Measurements from ENCODE around the gene REL. TPM values are rescaled to one million over a fixed set of nuclear protein-coding genes. Genes with fewer than 3 reads are reported as not detected.

REL gene
- total RNA-seq, 1 experiment from 2014 or later, result 7.3 TPM

GRCh38 chr2:60906395-60906794, 25.0 kb downstream of the REL start:
- no peaks in the 10 kb centered on the region for H3K79me2 ChIP-seq (ENCODE audit: low read length)
- H3K4me2 ChIP-seq (ENCODE audit: low read length), result no peak overlapping the region
- TF ChIP-seq EZH2 (IDR thresholded peaks at IDR 0.05; ENCODE audit: low read length, unreplicated experiment) (no peak), EZH2phosphoT487 (IDR thresholded peaks at IDR 0.05; ENCODE audit: borderline replicate concordance, low read length) (no peak), CTCF (conservative IDR thresholded peaks at IDR 0.05; ENCODE audit: low read depth, low read length) (no peak)
- no peaks in the 10 kb centered on the region for H3K9me2 ChIP-seq (replicated peaks; ENCODE audit: low read length)
- DNase-seq, result no peak
- H3K27ac ChIP-seq (ENCODE audit: low read length), result no peak overlapping the region
- 0 out of 2 replicates have a peak, but pooled peaks cover 5% of the 10 kb centered on the region for H3K36me3 ChIP-seq (ENCODE audit: low read depth, low read length)
- intact Hi-C loops (cut with micrococcal nuclease), result no loop called here
- H3K27me3 ChIP-seq (ENCODE audit: low read length), result no peaks in the 10 kb centered on the region
- no peaks in the 10 kb centered on the region for H3F3A ChIP-seq (ENCODE audit: low read length, unreplicated experiment)
- CTCF ChIA-PET, result no interaction called here
- no peak for ATAC-seq
- H2AFZ ChIP-seq (ENCODE audit: low read length), result no peak overlapping the region
- no peaks in the 10 kb centered on the region for H4K20me1 ChIP-seq (ENCODE audit: low read length)
- no peaks in the 10 kb centered on the region for H3K4me1 ChIP-seq (ENCODE audit: insufficient read depth, low read length)
- no TSS peak for BruUV-seq (replicated peaks)
- H3K9me3 ChIP-seq (ENCODE audit: low read length), result no peaks in the 10 kb centered on the region
- POLR2A ChIA-PET (ENCODE audit: unreplicated experiment), result no interaction called here
- no peak overlapping the region for H3K4me3 ChIP-seq (ENCODE audit: low read length)
- H3K9ac ChIP-seq (ENCODE audit: low read length), result no peak overlapping the region

GRCh38 chr2:60907329-60907728, 26.0 kb downstream of the REL start:
- no peaks in the 10 kb centered on the region for H3K9me3 ChIP-seq (ENCODE audit: low read length)
- H3K4me2 ChIP-seq (ENCODE audit: low read length), result no peak overlapping the region
- no peak overlapping the region for H2AFZ ChIP-seq (ENCODE audit: low read length)
- ChIA-PET CTCF (no interaction called here), POLR2A (ENCODE audit: unreplicated experiment) (no interaction called here)
- no peak overlapping the region for H3K27ac ChIP-seq (ENCODE audit: low read length)
- H3K9me2 ChIP-seq (replicated peaks; ENCODE audit: low read length), result no peaks in the 10 kb centered on the region
- no peak for ATAC-seq
- no TSS peak for BruUV-seq (replicated peaks)
- H4K20me1 ChIP-seq (ENCODE audit: low read length), result no peaks in the 10 kb centered on the region
- H3K79me2 ChIP-seq (ENCODE audit: low read length), result no peaks in the 10 kb centered on the region
- no peak for DNase-seq
- TF ChIP-seq EZH2phosphoT487 (IDR thresholded peaks at IDR 0.05; ENCODE audit: borderline replicate concordance, low read length) (no peak), CTCF (conservative IDR thresholded peaks at IDR 0.05; ENCODE audit: low read depth, low read length) (no peak), EZH2 (IDR thresholded peaks at IDR 0.05; ENCODE audit: low read length, unreplicated experiment) (no peak)
- no peaks in the 10 kb centered on the region for H3K4me1 ChIP-seq (ENCODE audit: insufficient read depth, low read length)
- no peak overlapping the region for H3K9ac ChIP-seq (ENCODE audit: low read length)
- no peaks in the 10 kb centered on the region for H3K27me3 ChIP-seq (ENCODE audit: low read length)
- H3F3A ChIP-seq (ENCODE audit: low read length, unreplicated experiment), result no peaks in the 10 kb centered on the region
- no peak overlapping the region for H3K4me3 ChIP-seq (ENCODE audit: low read length)
- 0 out of 2 replicates have a peak, but pooled peaks cover 5% of the 10 kb centered on the region for H3K36me3 ChIP-seq (ENCODE audit: low read depth, low read length)
- intact Hi-C loops (cut with micrococcal nuclease), result no loop called here

GRCh38 chr2:60925994-60926740, 44.8 kb downstream of the REL start:
- TF ChIP-seq CTCF (conservative IDR thresholded peaks at IDR 0.05; ENCODE audit: low read depth, low read length) (no peak), EZH2 (IDR thresholded peaks at IDR 0.05; ENCODE audit: low read length, unreplicated experiment) (no peak), EZH2phosphoT487 (IDR thresholded peaks at IDR 0.05; ENCODE audit: borderline replicate concordance, low read length) (no peak)
- Histone ChIP-seq H3K4me3 (ENCODE audit: low read length) (no peak overlapping the region), H4K20me1 (ENCODE audit: low read length) (no peaks in the 10 kb centered on the region), H3K27ac (ENCODE audit: low read length) (no peak overlapping the region), H3F3A (ENCODE audit: low read length, unreplicated experiment) (no peaks in the 10 kb centered on the region), H3K36me3 (ENCODE audit: low read depth, low read length) (peaks cover 16% of the 10 kb centered on the region), H3K4me1 (ENCODE audit: insufficient read depth, low read length) (peaks cover 9% of the 10 kb centered on the region), H3K4me2 (ENCODE audit: low read length) (no peak overlapping the region), H3K9ac (ENCODE audit: low read length) (no peak overlapping the region), H3K27me3 (ENCODE audit: low read length) (no peaks in the 10 kb centered on the region), H2AFZ (ENCODE audit: low read length) (no peak overlapping the region), H3K9me2 (replicated peaks; ENCODE audit: low read length) (no peaks in the 10 kb centered on the region), H3K9me3 (ENCODE audit: low read length) (no peaks in the 10 kb centered on the region), H3K79me2 (ENCODE audit: low read length) (no peaks in the 10 kb centered on the region)
- CTCF ChIA-PET, result no interaction called here
- no TSS peak for BruUV-seq (replicated peaks)
- POLR2A ChIA-PET (ENCODE audit: unreplicated experiment), result no interaction called here
- peak; percentile 98 for ATAC-seq
- intact Hi-C loops (cut with micrococcal nuclease), result no loop called here
- DNase-seq, result peak; percentile 42

Measured in PC-3 (cell line).